Measurements from ENCODE around the gene HSDL1. TPM values are rescaled to one million over a fixed set of nuclear protein-coding genes. Genes with fewer than 3 reads are reported as not detected.

The HSDL1 gene
- total RNA-seq, 1 donor from 2014 or later, result 22.5 TPM

DNA sequence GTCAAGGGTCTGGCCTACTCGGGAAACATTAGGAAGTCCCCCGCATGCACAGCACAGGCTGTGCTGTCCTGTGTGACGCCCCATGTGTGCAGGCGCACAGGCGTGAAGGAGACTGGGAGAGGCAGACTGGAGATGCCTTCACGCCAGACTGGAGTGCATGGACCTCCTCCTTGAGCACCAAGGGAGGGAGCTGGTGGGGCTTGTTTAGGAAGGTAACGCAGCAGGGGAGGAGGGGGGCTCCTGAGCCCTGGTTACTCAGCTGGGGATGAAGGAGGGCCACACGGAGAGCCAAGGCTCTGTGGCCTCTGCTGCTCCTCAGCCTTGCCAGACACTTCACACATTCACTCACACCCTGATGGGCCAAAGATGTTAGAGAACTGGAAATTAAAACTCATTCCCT is 7.7 kb downstream of the HSDL1 start:
- TF ChIP-seq, protein P1, sequence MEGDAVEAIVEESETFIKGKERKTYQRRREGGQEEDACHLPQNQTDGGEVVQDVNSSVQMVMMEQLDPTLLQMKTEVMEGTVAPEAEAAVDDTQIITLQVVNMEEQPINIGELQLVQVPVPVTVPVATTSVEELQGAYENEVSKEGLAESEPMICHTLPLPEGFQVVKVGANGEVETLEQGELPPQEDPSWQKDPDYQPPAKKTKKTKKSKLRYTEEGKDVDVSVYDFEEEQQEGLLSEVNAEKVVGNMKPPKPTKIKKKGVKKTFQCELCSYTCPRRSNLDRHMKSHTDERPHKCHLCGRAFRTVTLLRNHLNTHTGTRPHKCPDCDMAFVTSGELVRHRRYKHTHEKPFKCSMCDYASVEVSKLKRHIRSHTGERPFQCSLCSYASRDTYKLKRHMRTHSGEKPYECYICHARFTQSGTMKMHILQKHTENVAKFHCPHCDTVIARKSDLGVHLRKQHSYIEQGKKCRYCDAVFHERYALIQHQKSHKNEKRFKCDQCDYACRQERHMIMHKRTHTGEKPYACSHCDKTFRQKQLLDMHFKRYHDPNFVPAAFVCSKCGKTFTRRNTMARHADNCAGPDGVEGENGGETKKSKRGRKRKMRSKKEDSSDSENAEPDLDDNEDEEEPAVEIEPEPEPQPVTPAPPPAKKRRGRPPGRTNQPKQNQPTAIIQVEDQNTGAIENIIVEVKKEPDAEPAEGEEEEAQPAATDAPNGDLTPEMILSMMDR (IDR thresholded peaks at IDR 0.05), result no peak
- intact Hi-C loops (cut with DNase I), result no loop called here
- Histone ChIP-seq H3K4me3 (no peak overlapping the region), H3K27me3 (ENCODE audit: low read depth) (no peaks in the 10 kb centered on the region), H3K9me3 (no peaks in the 10 kb centered on the region), H3K4me1 (peaks cover 6% of the 10 kb centered on the region), H3K27ac (no peak overlapping the region), H3K36me3 (no peaks in the 10 kb centered on the region)
- DNase-seq, result no peak
- ATAC-seq, result no peak

DNA sequence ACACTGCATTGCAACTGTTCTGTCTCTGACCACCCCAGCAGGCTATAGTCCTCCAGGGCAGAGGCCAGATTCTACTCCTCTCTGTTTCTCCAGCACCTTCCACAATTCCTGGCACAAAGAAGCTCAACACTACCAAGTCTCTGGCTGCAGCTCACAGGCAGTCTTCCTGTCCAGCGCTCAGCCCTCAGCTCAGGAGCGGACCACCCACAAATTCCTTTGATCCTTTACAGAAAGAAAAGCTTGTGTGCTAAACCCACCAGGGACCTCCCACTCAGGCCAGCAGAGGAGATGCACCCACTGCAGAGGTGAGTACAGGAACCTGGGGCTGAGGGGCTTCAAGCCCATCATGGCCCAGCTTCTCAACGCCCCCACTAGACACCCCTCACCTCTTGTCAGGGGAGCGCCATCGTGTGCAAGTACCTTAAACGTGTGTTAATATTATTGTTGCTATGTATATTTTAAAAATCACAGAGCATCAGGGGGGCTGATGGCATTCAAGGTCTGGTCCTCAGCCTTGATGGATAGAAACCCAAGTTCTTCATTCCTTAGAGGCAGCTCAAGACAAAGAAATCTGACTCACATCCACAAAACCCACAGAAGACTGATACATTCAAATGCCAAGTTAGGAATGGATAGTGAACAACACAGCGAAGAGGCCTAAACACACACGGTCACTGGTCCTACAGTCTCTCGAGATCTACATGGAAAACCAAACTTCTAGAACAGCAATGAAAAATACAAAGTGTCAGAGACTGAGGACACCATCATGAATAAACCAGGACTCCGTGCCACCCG is 8.4 kb downstream of the HSDL1 start:
- Histone ChIP-seq H3K4me1 (peaks cover 6% of the 10 kb centered on the region), H3K36me3 (no peaks in the 10 kb centered on the region), H3K4me3 (no peak overlapping the region), H3K27me3 (ENCODE audit: low read depth) (no peaks in the 10 kb centered on the region), H3K9me3 (no peaks in the 10 kb centered on the region), H3K27ac (no peak overlapping the region)
- TF ChIP-seq, protein P1 (IDR thresholded peaks at IDR 0.05), result no peak
- intact Hi-C loops (cut with DNase I), result no loop called here
- no peak for DNase-seq
- no peak for ATAC-seq

DNA sequence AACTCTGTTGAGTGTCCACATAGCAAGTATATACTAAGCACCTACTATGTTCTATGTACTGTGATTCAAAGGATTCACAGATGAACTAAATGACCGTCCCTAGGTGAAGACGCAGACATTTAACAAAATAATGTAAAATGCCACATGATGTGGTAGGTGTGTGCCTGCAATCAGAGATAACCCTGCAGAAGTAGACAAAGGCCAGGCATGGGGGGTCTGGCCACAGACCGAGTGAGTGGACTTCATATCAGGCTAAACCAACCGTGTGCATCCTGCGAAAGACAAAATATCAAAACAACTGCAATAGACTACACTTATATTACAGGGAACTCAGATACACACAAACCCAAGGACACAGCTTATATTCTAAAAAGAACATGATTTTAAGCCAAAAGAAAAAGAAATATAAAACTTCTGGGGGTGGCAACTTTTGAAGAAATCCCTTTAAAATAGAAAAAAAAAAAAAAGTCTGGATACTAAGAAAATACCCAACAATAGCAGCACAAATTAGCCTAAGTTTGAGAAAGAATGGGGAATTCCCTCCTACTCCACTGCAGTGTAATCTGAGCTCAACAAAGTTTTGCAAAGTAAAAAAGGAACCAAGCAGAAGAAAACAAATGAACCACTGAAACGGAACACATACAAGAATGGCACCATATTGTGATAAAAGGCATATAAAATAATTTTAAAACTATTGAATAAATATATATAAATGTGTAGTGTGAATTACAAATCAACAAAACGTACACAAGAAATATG is 12.3 kb downstream of the HSDL1 start:
- H3K4me3 ChIP-seq, result no peak overlapping the region
- no peaks in the 10 kb centered on the region for H3K9me3 ChIP-seq
- H3K36me3 ChIP-seq, result peaks cover 28% of the 10 kb centered on the region
- H3K27ac ChIP-seq, result no peak overlapping the region
- DNase-seq (no peak), ATAC-seq (no peak)
- no peaks in the 10 kb centered on the region for H3K4me1 ChIP-seq
- TF ChIP-seq, protein P1 (IDR thresholded peaks at IDR 0.05), result no peak
- H3K27me3 ChIP-seq (ENCODE audit: low read depth), result no peaks in the 10 kb centered on the region
- intact Hi-C loops (cut with DNase I), result no loop called here

DNA sequence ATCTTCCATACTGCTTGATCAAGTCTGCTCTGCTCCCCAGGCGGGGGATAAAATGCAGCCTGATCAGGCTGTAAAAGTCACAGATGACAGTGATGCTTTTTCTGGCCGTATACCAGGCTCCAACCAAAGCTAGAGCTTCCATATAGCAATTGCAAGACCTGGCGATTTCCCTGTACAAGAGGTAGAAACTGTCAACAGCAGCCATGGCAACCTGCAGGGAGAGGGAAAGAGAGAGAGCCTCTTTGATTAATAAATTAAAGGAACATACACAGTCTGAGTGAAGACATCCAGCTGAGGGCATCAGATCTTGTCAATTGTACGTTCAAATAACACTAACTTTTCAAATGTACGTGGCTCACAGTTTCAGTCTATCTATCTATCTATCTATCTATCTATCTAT is 13.9 kb downstream of the HSDL1 start:
- TF ChIP-seq, protein P1 (IDR thresholded peaks at IDR 0.05), result no peak
- H3K9me3 ChIP-seq, result no peaks in the 10 kb centered on the region
- DNase-seq (no peak), ATAC-seq (no peak)
- H3K4me1 ChIP-seq, result no peaks in the 10 kb centered on the region
- no peak overlapping the region for H3K4me3 ChIP-seq
- peaks cover 39% of the 10 kb centered on the region for H3K36me3 ChIP-seq
- intact Hi-C loops (cut with DNase I), result no loop called here
- H3K27me3 ChIP-seq (ENCODE audit: low read depth), result no peaks in the 10 kb centered on the region
- no peak overlapping the region for H3K27ac ChIP-seq

DNA sequence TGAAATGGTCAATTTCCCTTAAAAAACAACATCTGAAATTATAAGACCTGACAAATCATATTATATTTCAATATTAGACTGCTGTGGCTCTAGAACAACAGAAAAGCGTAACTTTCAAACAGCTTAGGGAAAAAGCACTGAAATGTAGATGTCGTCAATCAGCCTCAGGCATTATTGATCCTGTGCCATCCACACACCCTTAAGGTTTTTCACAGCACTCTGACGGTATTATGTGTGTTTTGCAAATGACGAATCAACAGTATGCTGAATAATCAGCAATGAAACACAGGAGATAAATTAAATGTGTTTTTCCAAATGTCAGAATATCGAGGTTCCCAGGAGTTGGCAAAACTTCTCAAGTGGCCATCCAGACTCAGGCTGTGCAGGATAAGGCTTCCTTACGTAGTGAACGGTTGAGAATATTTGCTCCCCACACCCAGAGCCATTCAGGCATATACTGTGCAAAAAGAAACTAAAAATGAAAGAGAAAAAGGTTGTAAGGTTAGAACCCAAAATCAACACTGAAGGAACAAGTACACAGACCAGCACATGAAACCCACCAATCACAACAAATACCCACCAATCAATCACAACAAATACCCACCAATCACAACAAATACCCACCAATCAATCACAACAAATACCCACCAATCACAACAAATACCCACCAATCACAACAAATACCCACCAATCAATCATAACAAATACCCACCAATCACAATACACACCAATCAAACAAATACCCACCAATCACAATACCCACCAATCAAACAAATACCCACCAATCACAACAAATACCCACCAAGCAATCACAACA is 20.5 kb downstream of the HSDL1 start:
- TF ChIP-seq, protein P1 (IDR thresholded peaks at IDR 0.05), result no peak
- intact Hi-C loops (cut with DNase I), result no loop called here

More for the DNA sequence above, 20.5 kb downstream of the HSDL1 start:
- Histone ChIP-seq H3K4me3 (no peak overlapping the region), H3K27me3 (ENCODE audit: low read depth) (no peaks in the 10 kb centered on the region), H3K4me1 (no peaks in the 10 kb centered on the region), H3K36me3 (peaks cover 48% of the 10 kb centered on the region), H3K9me3 (no peaks in the 10 kb centered on the region), H3K27ac (no peak overlapping the region)
- ATAC-seq, result no peak
- DNase-seq, result no peak
